ENCODE data around the gene ZBBX.
"Not testable (repeated sequence)": the region's sequence is repeated elsewhere in the genome, so short reads cannot be mapped to it uniquely, and the experiment has no call there.

The ZBBX gene

DNA sequence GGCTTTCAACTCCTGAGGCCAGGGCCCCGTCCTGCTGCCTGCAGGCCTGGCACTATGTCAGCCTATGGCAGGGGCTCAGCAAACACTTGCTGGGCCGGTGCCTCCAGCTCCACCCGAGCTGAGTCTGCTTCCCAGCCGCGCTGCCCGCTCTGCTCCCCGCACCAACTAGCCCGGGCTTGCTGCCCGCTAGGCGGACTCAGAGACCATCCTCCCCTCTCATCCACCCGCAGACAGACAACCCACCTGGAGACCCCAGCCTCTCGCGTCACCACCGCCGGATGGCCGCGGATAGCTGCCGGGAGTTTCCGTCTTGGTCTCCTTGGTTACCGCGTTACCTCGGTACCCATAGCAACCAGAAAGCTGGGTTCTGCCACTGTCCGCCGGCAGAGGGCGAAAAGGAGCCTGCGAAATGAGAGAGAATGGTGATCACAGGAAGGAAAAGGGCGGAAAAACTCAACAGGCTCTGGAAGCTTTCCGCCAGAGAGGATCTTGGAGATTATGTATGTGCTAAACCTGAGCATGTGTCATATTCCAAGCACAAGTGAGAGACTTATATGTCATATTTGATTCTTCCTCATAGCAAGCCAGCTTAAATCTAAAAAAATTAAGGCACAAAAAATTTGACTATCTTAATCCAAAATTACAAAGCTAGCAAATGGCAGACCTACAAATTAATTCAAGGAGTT lies at the start of gene ZBBX:
Gene ZBBX, minus strand, starts transcription at position 294 of the 686 bp plus-strand sequence. CDS start 7,396 bp downstream, outside the sequence.
- DNase-seq (ENCODE audit: low spot score) = peak; percentile 64

DNA sequence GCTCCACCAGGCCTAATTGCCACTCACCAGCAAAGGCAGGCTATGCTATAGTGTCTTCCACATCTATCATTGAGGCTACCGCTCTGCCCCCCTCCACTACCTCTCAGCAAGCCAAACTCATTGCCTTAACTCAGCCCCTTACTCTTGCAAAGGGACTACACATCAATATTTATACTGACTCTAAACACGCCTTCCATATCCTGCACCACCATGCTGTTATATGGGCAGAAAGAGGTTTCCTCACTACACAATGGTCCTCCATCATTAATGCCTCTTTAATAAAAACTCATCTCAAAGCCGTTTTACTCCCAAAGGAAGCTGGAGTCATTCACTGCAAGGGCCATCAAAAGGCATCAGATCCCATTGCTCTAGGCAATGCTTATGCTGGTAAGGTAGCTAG lies 46.9 kb upstream of the ZBBX start:
- DNase-seq (ENCODE audit: low spot score) = not testable (repeated sequence)

- not testable (repeated sequence) for DNase-seq (ENCODE audit: low spot score)
Observed at GRCh38 chr3:167422396-167422795, 42.3 kb upstream of the ZBBX start.

- DNase-seq (ENCODE audit: low spot score) = no peak
Observed at GRCh38 chr3:167409611-167410010, 29.5 kb upstream of the ZBBX start.

GRCh38 chr3:167406876-167407492 lies 26.9 kb upstream of the ZBBX start:
- peak; percentile 83 for DNase-seq (ENCODE audit: low spot score)

- no peak for DNase-seq (ENCODE audit: low spot score)
Observed at GRCh38 chr3:167397826-167398225, 17.7 kb upstream of the ZBBX start.

DNA sequence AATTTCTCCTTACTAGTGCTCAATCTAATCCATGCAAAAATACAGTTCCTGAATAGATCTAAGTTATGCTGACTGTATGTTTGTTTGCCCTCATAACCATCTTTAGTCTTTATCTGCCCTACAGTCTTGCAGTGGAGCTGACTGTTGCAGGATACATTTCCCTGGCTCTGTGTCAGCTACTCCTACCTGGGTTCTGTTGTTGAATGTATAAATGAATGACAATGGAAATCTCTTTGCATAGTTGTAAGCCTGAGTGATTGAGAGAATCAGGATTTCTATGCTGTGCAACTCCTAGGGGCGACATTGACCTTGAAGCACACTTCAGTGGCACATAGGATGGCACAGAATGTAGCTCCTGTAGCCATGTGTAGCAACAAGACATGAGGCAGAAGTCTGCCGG lies 16.0 kb upstream of the ZBBX start:
- DNase-seq (ENCODE audit: low spot score) = no peak

DNA sequence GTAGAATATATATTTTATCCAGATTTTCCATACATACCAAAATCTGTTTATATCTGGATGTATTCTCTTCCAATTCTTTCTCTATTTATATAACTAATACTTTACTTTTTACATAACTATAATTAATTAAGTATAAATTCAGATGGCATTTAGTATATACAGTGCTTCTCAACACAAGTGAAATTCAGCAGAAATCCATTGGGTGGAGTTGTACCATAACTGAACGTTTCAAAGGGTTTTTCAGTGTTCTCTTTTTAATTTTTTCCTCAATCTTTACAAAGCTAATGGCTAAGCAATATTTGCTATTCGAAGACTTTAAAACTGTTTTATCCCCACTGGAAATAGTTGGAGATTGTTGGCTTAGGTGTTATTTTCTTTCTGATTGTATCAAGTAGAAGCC lies 13.9 kb upstream of the ZBBX start:
- DNase-seq (ENCODE audit: low spot score) = no peak

GRCh38 chr3:167382155-167382554 lies 2.1 kb upstream of the ZBBX start:
- DNase-seq (ENCODE audit: low spot score) = no peak

DNA sequence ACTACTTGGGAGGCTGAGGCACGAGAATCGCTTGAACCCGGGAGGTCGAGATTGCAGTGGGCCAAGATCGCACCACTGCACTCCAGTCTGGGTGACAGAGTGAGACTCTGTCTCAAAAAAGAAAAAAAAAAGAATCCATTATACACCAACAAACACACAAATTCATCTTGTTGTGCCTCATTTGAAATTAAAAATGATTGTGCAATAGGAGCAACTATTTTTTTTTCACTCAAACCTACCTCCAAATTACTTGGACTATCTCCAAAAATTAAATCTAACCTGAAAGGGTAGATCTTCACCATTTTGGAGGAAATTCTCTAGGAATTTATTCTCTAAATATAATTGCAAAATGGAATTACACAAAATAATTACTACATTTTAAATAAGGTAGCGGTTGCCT lies 4.6 kb downstream of the ZBBX start:
- DNase-seq (ENCODE audit: low spot score) = no peak

DNA sequence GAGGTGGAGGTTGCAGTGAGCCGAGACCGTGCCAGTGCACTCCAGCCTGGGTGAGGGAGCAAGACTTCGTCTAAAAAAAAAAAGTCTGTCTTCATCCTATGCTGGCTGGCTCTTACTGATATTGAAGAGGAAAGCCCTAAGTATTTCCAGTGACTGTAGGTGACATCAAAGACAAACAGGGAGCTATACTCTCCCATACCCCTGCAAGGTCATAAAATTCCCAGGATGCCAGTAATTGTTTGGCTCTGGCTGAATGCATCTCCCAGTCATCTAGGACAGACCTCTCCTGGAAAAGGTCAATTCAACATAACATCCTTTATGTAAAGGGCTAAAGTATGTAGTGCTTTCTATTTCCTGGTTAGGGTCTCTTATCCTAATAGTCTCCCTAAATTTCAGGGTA lies 8.0 kb downstream of the ZBBX start:
- DNase-seq (ENCODE audit: low spot score) = no peak

- no peak for DNase-seq (ENCODE audit: low spot score)
Observed at GRCh38 chr3:167361948-167362347, 18.1 kb downstream of the ZBBX start.

DNA sequence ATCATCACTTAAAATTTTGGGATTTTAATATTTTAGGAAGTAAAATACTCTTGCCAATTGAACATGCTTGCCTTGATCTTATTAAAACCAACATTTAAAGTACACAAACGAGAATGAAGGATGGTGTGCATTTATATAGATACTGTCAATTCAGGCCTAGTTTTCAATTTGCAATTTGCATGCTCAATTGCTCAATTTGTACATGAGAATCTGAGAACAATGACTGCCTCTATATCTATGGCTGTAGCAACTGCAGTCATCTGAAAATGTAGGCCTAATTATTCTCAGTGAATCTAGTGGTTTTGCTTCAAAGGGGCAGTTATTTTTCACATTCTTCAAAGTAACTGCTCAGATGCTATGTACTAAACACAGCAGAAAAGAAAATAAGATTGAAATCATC lies 18.8 kb downstream of the ZBBX start:
- peak; percentile 79 for DNase-seq (ENCODE audit: low spot score)

GRCh38 chr3:167355446-167355845 lies 24.7 kb downstream of the ZBBX start:
- no peak for DNase-seq (ENCODE audit: low spot score)

DNA sequence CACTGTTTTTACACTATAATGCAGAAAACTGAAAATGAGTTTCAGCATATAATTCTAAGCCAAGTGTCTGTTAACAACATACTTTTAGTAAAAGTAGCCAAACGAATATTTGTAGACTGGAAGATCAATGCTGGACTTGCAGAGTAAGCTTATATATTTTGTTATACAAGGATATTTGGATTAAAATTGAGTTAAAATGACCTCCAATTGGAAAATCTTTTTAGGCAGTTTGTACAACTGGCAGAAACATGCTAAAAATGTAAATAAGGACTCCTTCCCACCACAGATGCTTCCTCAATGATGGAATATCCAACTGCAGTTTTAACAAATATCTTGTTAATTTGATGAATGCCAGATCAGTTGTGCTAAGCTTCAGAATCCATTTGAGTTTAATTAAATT lies 25.3 kb downstream of the ZBBX start:
- DNase-seq (ENCODE audit: low spot score) = no peak

- DNase-seq (ENCODE audit: low spot score) = peak; percentile 13
Observed at GRCh38 chr3:167350245-167350862, 29.7 kb downstream of the ZBBX start.

GRCh38 chr3:167346171-167346570 lies 33.9 kb downstream of the ZBBX start:
- DNase-seq (ENCODE audit: low spot score) = no peak

GRCh38 chr3:167330993-167331785 lies 48.9 kb downstream of the ZBBX start:
- DNase-seq (ENCODE audit: low spot score) = no peak

DNA sequence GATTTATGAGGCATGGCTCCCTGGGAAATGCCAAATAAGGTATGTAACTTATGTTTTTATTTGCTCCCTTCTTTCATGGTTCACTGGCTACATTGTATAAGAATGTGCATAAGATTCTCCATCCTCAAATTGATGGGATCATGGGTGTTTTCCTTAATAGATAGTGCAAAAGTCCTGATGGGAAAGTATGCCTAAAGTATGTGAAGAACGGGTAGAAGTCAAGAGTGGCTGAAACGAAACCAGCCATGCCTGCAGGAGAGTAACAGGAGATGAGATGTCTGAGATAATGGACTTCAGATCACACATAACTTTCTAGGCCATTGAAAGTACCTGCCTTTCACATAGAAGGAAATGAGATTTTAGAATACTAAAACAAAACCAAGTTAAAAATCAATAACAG lies 56.5 kb downstream of the ZBBX start:
- DNase-seq (ENCODE audit: low spot score) = no peak

GRCh38 chr3:167318996-167319615 lies 61.0 kb downstream of the ZBBX start:
- DNase-seq (ENCODE audit: low spot score) = no peak

GRCh38 chr3:167318306-167318705 lies 61.8 kb downstream of the ZBBX start:
- no peak for DNase-seq (ENCODE audit: low spot score)

DNA sequence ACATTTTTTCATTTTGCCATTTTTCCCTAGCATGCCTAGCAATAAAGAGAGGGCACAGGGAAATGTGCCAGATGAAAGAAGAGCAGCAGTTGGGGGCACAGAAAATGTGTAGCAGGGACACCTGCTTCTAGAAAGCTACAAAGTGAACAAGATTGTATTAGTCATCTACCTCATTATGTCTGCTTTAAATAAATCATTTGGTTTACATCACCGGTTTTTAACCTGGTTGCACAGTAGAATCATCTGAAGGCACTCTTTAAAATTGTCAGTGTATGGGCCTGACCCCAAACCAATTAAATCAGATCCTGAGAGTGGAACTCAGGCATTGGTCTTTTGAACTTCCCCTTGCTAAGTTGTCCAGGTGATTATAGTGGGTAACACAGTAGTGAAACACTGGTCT lies 73.8 kb downstream of the ZBBX start:
- DNase-seq (ENCODE audit: low spot score) = no peak
